AG09319 (cell line): Measurements from ENCODE around the gene FUZ.

Source experiments
- DNase-seq: peaks from one replicate; pipeline ENCODE4 v3.0.0-alpha.2; 2010; ENCODE audit warnings: low read depth; ENCODE audit errors: extremely low read depth
- CTCF ChIP-seq: IDR thresholded peaks from 2 replicates; pipeline ENCODE4 v1.5.1; 2011; ENCODE audit warnings: low read depth, mild to moderate bottlenecking, inconsistent platforms, low read length, moderate library complexity

The FUZ gene

GRCh38 chr19:49837009-49837310 is 23.9 kb upstream of the FUZ start:
- DNase-seq: no peak
- no peak for TF ChIP-seq CTCF

GRCh38 chr19:49836176-49837008 is 23.3 kb upstream of the FUZ start:
- no peak for TF ChIP-seq CTCF
- no peak for DNase-seq

GRCh38 chr19:49835562-49835961 is 22.5 kb upstream of the FUZ start:
- TF ChIP-seq CTCF: no peak
- DNase-seq: no peak

GRCh38 chr19:49833599-49833998 is 20.5 kb upstream of the FUZ start:
- DNase-seq: no peak
- TF ChIP-seq CTCF: no peak

GRCh38 chr19:49832556-49832955 is 19.5 kb upstream of the FUZ start:
- TF ChIP-seq CTCF: no peak
- DNase-seq: no peak

GRCh38 chr19:49831592-49831991 is 18.5 kb upstream of the FUZ start:
- TF ChIP-seq CTCF: no peak
- DNase-seq: no peak

GRCh38 chr19:49830766-49831165 is 17.7 kb upstream of the FUZ start:
- TF ChIP-seq CTCF: no peak
- DNase-seq: no peak
